Fibroblast of the conjunctiva (primary cell): ENCODE measurements around the gene PLCD1.
A peak's percentile ranks its signal among the peaks of the same experiment; 100 is the strongest.
"Not testable (repeated sequence)": the region's sequence is repeated elsewhere in the genome, so short reads cannot be mapped to it uniquely, and the experiment has no call there.

ENCODE experiments used
- DNase-seq: peaks from one replicate; pipeline ENCODE4 v3.0.0-alpha.2; 2010; ENCODE audit warnings: low read depth

Gene PLCD1

GRCh38 chr3:38036906-38037305 is 7.5 kb upstream of the PLCD1 start:
- DNase-seq, result no peak

GRCh38 chr3:38036286-38036685 is 6.8 kb upstream of the PLCD1 start:
- no peak for DNase-seq

- not testable (repeated sequence) for DNase-seq
Measured at GRCh38 chr3:38034335-38034734, 4.9 kb upstream of the PLCD1 start.

DNA sequence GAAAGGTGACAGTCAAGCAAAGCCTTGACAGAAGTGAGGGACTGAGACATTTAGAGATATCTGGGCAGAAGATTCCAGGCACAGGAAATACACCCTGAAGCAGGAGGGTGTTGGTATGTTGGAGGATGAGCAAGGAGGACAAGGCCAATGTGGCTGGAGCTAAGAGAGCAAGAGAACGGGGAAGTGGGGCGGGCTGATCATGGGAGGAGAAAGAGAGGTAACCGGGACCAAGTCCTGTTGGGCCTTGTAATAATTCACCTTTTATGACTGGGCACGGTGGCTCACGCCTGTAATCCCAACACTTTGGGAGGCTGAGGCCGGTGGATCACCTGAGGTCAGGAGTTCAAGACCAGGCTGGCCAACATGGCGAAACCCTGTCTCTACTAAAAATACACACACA is 4.1 kb upstream of the PLCD1 start:
- DNase-seq, result not testable (repeated sequence)

DNA sequence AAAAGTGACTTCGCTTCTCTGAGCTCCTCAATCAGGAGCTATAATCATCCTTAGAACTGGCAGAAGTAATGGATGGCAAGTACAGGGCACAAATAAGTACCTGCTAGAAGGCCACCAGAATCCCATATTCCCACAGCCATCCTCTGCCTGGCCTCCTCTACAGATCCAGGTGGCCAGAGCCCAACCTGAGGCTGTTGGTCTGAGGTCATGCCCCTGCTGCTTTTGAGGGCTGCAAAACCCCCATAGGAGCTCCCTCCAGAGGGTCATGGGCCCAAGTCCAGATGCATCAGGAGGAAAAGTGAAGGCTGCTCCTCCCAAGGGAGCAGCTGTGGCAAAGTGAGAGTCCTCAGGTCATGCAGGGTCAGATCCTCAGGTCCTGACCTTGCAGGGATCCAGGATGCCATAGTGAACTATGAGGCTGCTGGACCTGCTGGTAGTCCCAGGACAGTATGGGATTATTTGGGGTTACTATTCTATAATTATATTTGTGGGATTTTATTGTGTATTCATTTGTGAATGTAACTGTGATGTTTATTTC is 3.0 kb upstream of the PLCD1 start:
- no peak for DNase-seq

DNA sequence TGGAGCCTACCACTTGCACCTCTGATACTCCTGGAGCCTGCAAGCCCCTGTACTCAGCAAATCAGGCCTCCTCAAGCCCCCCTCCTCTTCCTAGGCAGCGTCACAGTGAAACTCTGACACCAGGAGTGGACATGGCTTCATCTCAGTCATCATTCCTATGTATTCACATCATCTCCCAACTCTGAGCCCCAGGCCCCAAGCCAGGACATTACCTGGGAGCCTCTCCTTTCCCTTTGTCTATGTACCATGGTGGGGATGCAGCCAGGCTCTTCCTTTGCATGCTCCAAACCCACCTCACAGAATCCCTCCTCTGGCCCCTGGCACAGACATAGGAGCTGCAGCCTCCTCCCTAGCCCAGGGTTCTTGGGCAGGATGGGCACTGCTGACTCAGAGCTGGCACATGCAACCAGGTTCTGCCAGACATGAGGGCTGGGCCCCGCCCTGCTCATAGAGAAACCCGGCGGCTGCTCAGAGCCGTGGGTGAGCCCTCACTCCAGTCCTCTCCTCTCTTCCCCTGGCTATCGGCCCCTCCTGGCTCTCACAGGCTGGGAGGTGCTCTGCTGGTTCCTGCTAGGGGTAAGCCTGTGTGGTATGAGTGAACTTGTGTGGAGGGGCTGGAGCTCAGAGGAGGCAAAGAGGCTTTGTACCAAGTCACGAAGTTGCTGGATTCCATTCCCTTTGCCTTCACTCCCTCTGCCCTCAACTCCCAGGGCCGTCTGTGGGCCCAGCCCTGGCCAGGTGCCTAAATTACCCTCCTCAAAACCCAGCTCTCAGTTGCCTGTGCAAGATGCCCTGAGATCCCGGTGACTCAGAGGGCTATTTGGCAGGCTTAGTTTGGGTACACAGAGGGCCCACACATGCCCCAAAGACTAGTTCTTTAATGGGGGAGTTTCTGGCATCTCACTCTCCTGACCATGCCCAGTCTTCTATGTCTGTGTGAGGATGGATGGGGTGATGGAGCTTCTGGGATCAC is 1.9 kb upstream of the PLCD1 start:
- peak; percentile 37 for DNase-seq

GRCh38 chr3:38030126-38031021 is 932 bp upstream of the PLCD1 start:
- no peak for DNase-seq

DNA sequence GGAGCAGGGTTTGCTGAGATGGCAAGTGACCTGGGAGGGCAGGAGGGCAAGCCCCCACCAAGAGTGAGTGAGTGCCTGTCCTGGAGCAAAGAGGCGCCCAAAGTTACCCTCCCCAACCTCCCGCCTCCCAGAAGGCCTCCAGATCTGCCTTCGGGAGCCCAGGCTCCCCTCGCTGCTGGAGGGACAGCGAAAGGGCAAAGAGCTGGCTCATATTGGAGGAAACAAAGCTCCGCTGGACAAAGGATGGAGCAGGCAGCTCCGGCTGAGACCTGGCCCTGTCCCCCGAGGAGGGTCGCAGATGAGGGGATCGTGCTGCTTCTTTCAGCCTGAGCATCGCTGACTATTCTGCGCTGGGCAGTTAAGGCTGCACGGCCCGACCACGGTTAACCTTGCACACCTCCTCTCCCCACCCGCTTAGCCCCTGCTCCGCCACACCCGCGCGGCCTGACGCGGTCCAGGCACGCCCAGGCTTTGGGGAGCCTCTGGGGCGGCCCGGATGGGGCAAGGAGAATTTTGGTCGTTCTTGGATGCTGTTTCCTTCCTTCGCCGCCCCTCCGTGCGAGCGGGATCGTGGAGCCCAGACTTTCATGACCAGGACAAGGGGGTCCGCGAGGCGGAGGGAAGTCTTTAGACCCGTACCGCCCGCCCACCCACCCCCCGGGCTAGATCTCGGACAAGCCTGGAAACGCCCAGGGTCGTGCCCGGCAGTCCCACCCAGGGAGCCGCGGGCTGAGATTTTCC is 651 bp downstream of the PLCD1 start:
- DNase-seq, result no peak

GRCh38 chr3:38027466-38028465 is 1.7 kb downstream of the PLCD1 start:
- DNase-seq, result no peak

DNA sequence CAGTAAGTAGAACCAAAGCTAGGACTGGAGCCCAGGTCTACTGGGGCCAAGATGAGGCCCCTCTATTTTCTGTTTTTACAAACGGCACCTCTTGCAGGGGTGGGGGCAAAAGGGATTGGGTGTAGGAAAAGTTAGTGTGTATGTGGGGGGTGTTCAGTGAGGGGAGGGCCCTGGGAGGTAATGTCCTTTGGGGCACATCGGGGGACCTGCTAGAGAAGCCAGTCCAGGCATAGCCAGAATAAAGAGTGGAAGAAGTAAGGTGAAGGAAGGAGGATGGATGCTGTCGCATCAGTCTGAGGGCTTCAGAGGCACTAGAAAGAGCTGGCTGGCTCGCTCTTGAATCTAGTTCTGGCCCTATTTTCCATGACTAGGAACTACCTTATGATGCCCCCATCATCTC is 2.6 kb downstream of the PLCD1 start:
- DNase-seq, result no peak

GRCh38 chr3:38022896-38023709 is 6.3 kb downstream of the PLCD1 start:
- DNase-seq, result no peak

DNA sequence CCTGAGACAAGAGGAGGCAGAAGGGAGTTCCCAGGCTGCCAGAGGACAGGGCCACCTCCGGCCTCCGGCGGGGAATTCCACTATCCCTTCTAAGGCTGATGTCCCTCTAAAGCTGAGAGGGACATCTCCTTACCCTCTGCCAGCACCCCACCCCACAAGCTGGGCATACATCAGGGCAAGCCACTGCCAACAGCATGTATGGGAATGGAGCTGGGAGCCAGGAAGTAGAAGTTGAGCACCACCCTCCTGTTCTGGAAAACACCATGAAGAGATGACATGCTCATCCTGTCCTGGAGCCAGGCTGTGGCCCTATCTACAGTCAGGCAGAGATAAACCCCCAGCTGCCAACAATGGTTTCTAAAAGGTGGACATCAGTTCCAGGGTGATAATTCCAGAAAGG is 7.1 kb downstream of the PLCD1 start:
- no peak for DNase-seq

- DNase-seq, result no peak
Measured at GRCh38 chr3:38021196-38021595, 8.2 kb downstream of the PLCD1 start.

GRCh38 chr3:38020342-38020726 is 9.1 kb downstream of the PLCD1 start:
- no peak for DNase-seq

GRCh38 chr3:38019658-38020341 is 9.6 kb downstream of the PLCD1 start:
- no peak for DNase-seq

DNA sequence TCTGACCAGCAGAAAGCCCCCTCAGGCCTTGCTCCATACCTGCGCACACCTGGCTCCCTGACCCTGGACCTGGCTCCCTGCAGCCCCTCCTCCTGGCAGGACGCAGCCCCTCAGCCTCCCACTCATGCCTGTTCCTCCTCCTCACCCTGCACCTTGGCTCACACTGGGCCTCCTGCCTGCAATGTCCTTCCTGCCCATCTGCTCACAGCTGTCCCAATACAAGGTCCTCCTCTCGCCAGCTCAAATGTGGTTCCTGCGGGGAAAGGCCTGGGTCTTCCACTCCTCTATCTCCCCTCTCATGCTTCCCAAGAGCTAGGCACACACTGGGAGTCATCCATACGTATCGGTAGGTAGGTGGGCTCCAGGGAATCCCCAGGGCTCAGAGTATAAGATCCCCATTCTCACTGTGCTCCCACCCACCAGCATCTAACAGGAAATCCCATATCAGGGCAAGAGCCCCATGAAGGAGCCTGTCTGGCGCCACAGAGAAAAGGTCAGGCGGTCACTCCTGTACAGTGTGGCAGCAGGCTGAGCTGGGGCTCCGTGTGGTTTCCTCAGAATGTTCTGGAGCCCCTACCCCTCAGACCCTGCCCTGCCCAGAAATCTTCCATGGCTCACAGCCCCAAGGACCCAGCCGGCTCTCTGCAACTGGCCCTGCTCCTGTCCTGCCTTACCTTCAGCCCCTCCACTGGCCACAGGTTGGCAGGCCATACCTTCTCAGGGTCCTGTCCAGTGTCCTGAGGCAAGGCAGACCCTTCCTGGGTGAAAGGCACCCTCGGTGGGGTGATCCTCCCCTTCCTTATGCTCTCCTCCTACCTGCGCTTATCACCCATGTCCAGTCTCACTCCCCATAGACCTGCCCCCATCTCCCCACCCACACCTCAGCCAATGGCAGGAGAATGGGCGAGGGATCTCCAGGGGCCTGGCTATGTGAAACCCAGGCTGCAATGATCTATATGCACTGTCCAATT is 10.9 kb downstream of the PLCD1 start:
- DNase-seq, result no peak

GRCh38 chr3:38017445-38018295 is 11.8 kb downstream of the PLCD1 start:
- no peak for DNase-seq
